Neural cell (in vitro differentiated cells): ENCODE results near the gene CHST8. TPM values are rescaled to one million over a fixed set of nuclear protein-coding genes. Genes with fewer than 3 reads are reported as not detected.

Experiments
- H2AFZ ChIP-seq: fragments of 200-600, 300-800 bp; sonication (generic), shearing (Covaris generic); 2 replicates; pipeline ENCODE4 v1.6.0; 2014; ENCODE audit warnings: low read depth, mild to moderate bottlenecking, antibody characterized with exemption, low read length, moderate library complexity
- H3F3A ChIP-seq: fragments of 200-600 bp; shearing (Covaris generic); 2 replicates; pipeline ENCODE4 v1.6.1; 2016; ENCODE audit warnings: mild to moderate bottlenecking, moderate library complexity, mixed read lengths, antibody characterized with exemption, low read length; ENCODE audit not compliant: insufficient read depth, poor library complexity, severe bottlenecking
- H3K27ac ChIP-seq: fragments of 200-600, 300-800 bp; sonication (generic), shearing (Covaris generic); 2 replicates; pipeline ENCODE4 v1.5.1; 2014; ENCODE audit warnings: mild to moderate bottlenecking, low read length, moderate library complexity
- H3K27me3 ChIP-seq: fragments of 300-800, 200-600 bp; sonication (generic), shearing (Covaris generic); 2 replicates; pipeline ENCODE4 v1.6.0; 2014; ENCODE audit warnings: mild to moderate bottlenecking, low read depth, low read length, moderate library complexity; ENCODE audit not compliant: insufficient read depth
- H3K36me3 ChIP-seq: fragments of 300-800, 200-600 bp; sonication (generic), shearing (Covaris generic); 2 replicates; pipeline ENCODE4 v1.5.1; 2014; ENCODE audit warnings: mild to moderate bottlenecking, antibody characterized with exemption, low read length, moderate library complexity; ENCODE audit not compliant: insufficient read depth
- H3K4me2 ChIP-seq: fragments of 300-800, 200-600 bp; sonication (generic), shearing (Covaris generic); 2 replicates; pipeline ENCODE4 v1.6.0; 2014; ENCODE audit warnings: mild to moderate bottlenecking, low read length
- H3K4me3 ChIP-seq: fragments of 300-800, 200-600 bp; sonication (generic), shearing (Covaris generic); 2 replicates; pipeline ENCODE4 v1.5.1; 2014; ENCODE audit warnings: mild to moderate bottlenecking, low read length, moderate library complexity
- H3K79me2 ChIP-seq: fragments of 200-600 bp; shearing (Covaris generic); replicated peaks from 2 replicates; pipeline ENCODE4 v1.6.0; 2014; ENCODE audit warnings: mild to moderate bottlenecking, low read length, moderate library complexity; ENCODE audit not compliant: insufficient read depth
- H3K9ac ChIP-seq: fragments of 300-800, 200-600 bp; sonication (generic), shearing (Covaris generic); 2 replicates; pipeline ENCODE4 v1.6.1; 2016; ENCODE audit warnings: mild to moderate bottlenecking, low read length, mixed read lengths
- H3K9me2 ChIP-seq: fragments of 200-600 bp; shearing (Covaris generic); 2 replicates; pipeline ENCODE4 v1.6.1; 2016; ENCODE audit warnings: mild to moderate bottlenecking, low read length, mixed read lengths; ENCODE audit not compliant: insufficient read depth
- H3K9me3 ChIP-seq: fragments of 200-600, 300-800 bp; sonication (generic), shearing (Covaris generic); 2 replicates; pipeline ENCODE4 v1.6.1; 2016; ENCODE audit warnings: mild to moderate bottlenecking, mixed run types, low read length, moderate library complexity, mixed read lengths
- H4K20me1 ChIP-seq: fragments of 200-600 bp; shearing (Covaris generic); 2 replicates; pipeline ENCODE4 v1.6.1; 2016; ENCODE audit warnings: mild to moderate bottlenecking, mixed run types; ENCODE audit not compliant: insufficient read depth
- CTCF ChIP-seq: fragments of 450-650 bp; IDR thresholded peaks from 2 replicates; pipeline ENCODE4 v1.5.1; 2014; ENCODE audit warnings: antibody characterized with exemption, mild to moderate bottlenecking, moderate library complexity; ENCODE audit not compliant: poor library complexity, severe bottlenecking
- EP300 ChIP-seq: fragments of 450-650 bp; conservative IDR thresholded peaks from 2 replicates; pipeline ENCODE4 v1.6.1; 2014; ENCODE audit warnings: antibody characterized with exemption, mild to moderate bottlenecking, moderate library complexity; ENCODE audit not compliant: poor library complexity, severe bottlenecking
- EZH2 ChIP-seq: fragments of 200-600, 300-800 bp; shearing (Covaris generic), sonication (generic); IDR thresholded peaks from 2 replicates; pipeline ENCODE4 v1.6.1; 2014; ENCODE audit warnings: antibody characterized with exemption, low read length, borderline replicate concordance, mild to moderate bottlenecking; ENCODE audit not compliant: insufficient read depth, poor library complexity, severe bottlenecking
- MXI1 ChIP-seq: fragments of 450-650 bp; conservative IDR thresholded peaks from 2 replicates; pipeline ENCODE4 v1.6.1; 2014; ENCODE audit warnings: antibody characterized with exemption, mild to moderate bottlenecking; ENCODE audit not compliant: poor library complexity, severe bottlenecking
- POLR2AphosphoS5 ChIP-seq: IDR thresholded peaks from 2 replicates; pipeline ENCODE4 v1.6.1; 2012
- RAD21 ChIP-seq: fragments of 450-650 bp; conservative IDR thresholded peaks from 2 replicates; pipeline ENCODE4 v1.6.1; 2014; ENCODE audit warnings: antibody characterized with exemption, mild to moderate bottlenecking, moderate library complexity
- REST ChIP-seq: IDR thresholded peaks from 2 replicates; pipeline ENCODE4 v1.6.1; 2012; ENCODE audit warnings: borderline replicate concordance
- SMC3 ChIP-seq: fragments of 450-650 bp; conservative IDR thresholded peaks from 2 replicates; pipeline ENCODE4 v1.6.1; 2014; ENCODE audit warnings: antibody characterized with exemption, mild to moderate bottlenecking, moderate library complexity; ENCODE audit not compliant: poor library complexity
- TAF1 ChIP-seq: IDR thresholded peaks from 2 replicates; pipeline ENCODE4 v1.6.1; 2012; ENCODE audit warnings: low read depth
- polyA plus RNA-seq: library from polyadenylated mRNA; depleted of rRNA; stranded (reverse); fragments of >200 nt; gene quantifications from 2 replicates; pipeline ENCODE4 v1.2.3, GENCODE V29; 2014

Gene CHST8
- polyA plus RNA-seq, 1 donor from 2014 or later = 7.1 TPM

GRCh38 chr19:33781996-33782395, 160.2 kb downstream of the CHST8 start:
- no peak overlapping the region for H3K27ac ChIP-seq
- H3F3A ChIP-seq = no peaks in the 10 kb centered on the region
- no peaks in the 10 kb centered on the region for H3K36me3 ChIP-seq
- no peaks in the 10 kb centered on the region for H3K9me3 ChIP-seq
- TF ChIP-seq MXI1 (no peak), RAD21 (no peak), REST (no peak), POLR2AphosphoS5 (no peak), TAF1 (no peak), EZH2 (no peak), CTCF (no peak), SMC3 (no peak), EP300 (no peak)
- no peak overlapping the region for H3K4me2 ChIP-seq
- H4K20me1 ChIP-seq = no peaks in the 10 kb centered on the region
- H3K79me2 ChIP-seq = no peaks in the 10 kb centered on the region
- no peak overlapping the region for H2AFZ ChIP-seq
- no peak overlapping the region for H3K9ac ChIP-seq
- no peak overlapping the region for H3K4me3 ChIP-seq
- no peaks in the 10 kb centered on the region for H3K9me2 ChIP-seq
- no peaks in the 10 kb centered on the region for H3K27me3 ChIP-seq

GRCh38 chr19:33784432-33784831, 162.7 kb downstream of the CHST8 start:
- Histone ChIP-seq H3F3A (no peaks in the 10 kb centered on the region), H3K27ac (no peak overlapping the region), H3K36me3 (no peaks in the 10 kb centered on the region), H3K4me3 (no peak overlapping the region), H3K9ac (no peak overlapping the region), H3K9me2 (no peaks in the 10 kb centered on the region), H3K9me3 (no peaks in the 10 kb centered on the region), H2AFZ (no peak overlapping the region), H4K20me1 (no peaks in the 10 kb centered on the region), H3K4me2 (no peak overlapping the region), H3K79me2 (no peaks in the 10 kb centered on the region), H3K27me3 (no peaks in the 10 kb centered on the region)
- no peak for TF ChIP-seq RAD21
- TF ChIP-seq EP300 = no peak
- TF ChIP-seq EZH2 = no peak
- TF ChIP-seq REST = no peak
- no peak for TF ChIP-seq POLR2AphosphoS5
- no peak for TF ChIP-seq SMC3
- TF ChIP-seq TAF1 = no peak
- no peak for TF ChIP-seq MXI1
- no peak for TF ChIP-seq CTCF
